Measurements from ENCODE around the gene EEF1G.
"Not testable (repeated sequence)": the region's sequence is repeated elsewhere in the genome, so short reads cannot be mapped to it uniquely, and the experiment has no call there.

The EEF1G gene

GRCh38 chr11:62580959-62581715, 7.4 kb upstream of the EEF1G start:
- no peak for DNase-seq

DNA sequence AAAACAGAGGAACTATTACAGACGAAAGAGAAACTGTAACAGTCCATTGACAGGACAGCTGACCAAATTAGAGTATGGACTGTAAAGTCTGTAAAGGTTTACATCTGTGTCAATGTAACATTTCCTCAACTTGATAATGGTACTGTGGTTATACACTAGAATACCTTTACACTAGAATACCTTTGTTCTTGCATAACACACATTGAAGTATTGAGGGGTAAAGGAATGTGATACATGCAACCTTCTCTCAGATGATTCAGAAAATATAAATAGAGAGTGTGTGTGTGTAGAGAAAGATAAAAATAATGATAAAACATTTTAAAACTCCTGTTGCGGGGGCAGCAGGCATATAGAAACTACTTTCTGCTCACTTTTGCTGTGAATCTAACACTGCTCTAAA, 5.6 kb upstream of the EEF1G start:
- no peak for DNase-seq

- no peak for DNase-seq
Observed at GRCh38 chr11:62578541-62578940, 4.8 kb upstream of the EEF1G start.

DNA sequence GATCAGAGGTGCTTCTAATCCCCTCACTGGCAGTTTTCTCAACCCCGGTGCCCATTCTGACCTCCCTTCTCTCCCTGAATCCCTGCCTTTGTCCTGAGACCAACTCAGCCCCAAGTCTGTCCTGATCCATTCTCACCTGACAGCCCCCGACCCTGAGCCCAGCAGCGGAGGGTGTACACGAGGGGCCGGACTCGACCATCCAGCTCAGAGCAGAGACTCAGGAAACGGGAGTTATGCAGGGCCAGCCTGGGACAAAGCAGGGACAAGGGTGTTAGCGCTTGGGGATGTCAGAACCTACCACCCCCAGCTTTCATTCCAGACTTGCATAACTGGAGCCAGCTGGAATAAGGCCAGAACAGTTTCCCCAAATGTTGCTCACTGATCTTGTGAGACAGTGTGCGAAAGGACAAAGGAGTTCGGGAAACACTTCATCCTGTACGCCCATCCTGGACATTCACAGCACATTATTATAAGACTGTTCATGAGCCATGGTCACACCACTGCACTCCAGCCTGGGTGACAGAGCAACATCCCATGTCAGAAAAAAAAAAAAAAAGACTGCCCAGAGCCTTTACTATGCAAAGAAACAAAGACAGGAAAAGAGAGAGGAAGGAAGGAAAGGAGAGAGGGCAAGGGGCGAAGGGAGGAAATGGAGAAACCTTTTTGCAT, 3.5 kb upstream of the EEF1G start:
- no peak for DNase-seq

- DNase-seq, result no peak
Observed at GRCh38 chr11:62575837-62576236, 2.1 kb upstream of the EEF1G start.

DNA sequence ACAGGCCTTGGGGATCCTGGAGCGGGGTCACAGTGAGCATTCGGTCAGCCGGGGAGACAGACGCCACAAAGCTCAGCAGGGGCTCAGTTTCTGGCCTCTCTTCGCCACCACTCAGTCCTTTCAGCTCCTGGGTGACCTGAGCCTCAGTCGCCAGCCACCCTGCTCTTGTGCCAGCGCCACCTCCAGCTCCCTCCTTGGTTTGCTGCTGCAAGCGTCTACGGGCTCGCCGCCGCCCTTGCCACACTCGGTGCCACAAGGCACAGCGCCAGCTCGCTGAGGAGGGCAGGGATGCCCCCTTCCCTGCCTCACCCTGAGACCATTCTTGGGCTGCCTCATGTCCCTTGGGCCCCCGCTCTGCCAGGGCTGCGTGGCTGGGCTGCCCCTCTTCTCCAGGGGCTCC, 1.5 kb upstream of the EEF1G start:
- peak in 1 of 56 donors; percentile 8 for DNase-seq

- DNase-seq, result peak in 40 of 56 donors; percentile 7 to 84 (median 54)
Observed at GRCh38 chr11:62574363-62575071, 826 bp upstream of the EEF1G start.

GRCh38 chr11:62573006-62573591, 592 bp downstream of the EEF1G start:
- DNase-seq, result peak in 16 of 56 donors; percentile 20 to 62 (median 46)

DNA sequence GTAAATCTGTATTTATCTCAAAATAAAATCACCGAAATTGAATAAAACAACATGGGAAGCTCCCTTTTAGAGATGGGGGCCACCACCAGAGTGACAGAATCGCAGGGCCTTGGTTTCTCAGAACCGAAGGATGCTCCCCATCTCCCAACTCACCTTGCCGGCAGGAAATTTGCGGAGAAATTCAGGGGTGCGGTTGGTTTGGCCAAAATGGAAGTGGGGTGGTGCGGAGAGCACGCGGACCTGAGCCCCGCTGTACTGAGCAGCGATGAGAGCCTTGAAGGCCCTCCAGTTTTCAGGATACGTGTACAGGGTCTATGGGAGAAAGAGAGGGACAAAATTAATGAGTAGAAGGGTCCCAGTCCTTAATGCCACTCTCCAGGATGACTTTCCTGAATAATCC, 1.3 kb downstream of the EEF1G start:
- no peak for DNase-seq

DNA sequence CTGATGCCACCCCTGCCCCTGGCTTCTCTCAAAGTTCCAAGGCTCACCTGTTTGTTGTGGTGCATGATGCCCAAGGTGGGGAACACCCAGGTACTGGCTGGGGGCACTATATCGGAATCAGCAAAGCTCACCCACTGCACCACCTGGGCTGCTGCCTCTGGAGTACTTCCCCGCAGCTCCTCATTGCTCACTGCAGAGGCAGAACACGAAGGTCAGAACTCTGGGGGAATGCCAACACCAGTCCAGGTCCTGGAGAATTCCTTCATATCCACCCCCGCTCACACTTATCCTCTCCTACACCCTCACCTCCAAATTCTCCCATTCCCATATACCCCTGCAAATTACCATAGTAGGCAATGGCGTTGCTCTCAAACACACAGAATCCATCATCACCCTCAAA, 2.2 kb downstream of the EEF1G start:
- not testable (repeated sequence) for DNase-seq

DNA sequence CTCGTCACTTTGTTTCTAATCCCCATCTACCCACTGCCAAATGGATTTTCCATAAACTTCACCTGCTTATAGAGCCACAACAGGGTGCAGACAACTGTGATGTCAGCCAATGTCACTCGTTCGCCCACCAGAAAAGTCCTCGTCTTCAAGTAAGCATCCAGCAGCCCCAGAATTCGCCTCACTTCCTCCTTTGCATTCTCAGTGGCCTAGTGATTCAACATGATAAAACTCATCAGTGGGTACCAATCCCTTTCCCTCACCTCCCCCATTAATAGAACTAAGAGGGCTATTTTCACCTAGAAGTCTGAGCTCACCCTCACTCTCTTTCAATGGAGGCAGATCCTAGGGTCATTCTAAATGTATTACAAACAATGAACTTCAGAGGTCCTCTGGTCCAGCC, 2.8 kb downstream of the EEF1G start:
- DNase-seq, result not testable (repeated sequence)

DNA sequence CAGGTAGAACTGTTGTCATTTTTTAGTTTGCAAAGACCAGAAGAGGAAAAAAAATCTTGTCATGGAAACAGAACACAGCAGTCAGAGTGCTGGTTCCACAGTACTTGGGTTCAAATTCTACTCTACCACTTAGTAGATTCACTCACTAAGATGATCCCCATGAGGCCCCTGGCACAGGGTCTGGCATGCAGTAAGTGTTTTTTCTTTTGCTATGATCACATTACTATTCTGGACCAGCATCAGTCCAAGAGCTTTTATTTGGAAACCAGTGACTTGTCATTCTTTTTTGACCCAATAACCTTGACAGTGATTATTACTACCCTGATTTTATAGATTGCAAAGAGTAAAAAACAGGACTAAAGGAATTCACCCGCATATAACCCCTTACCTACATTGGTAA, 4.1 kb downstream of the EEF1G start:
- no peak for DNase-seq

- DNase-seq, result no peak
Observed at GRCh38 chr11:62567018-62567633, 6.6 kb downstream of the EEF1G start.

GRCh38 chr11:62566247-62566646, 7.4 kb downstream of the EEF1G start:
- DNase-seq, result no peak

- no peak for DNase-seq
Observed at GRCh38 chr11:62565100-62565802, 8.4 kb downstream of the EEF1G start.

GRCh38 chr11:62561677-62562230, 11.9 kb downstream of the EEF1G start:
- not testable (repeated sequence) for DNase-seq

DNA sequence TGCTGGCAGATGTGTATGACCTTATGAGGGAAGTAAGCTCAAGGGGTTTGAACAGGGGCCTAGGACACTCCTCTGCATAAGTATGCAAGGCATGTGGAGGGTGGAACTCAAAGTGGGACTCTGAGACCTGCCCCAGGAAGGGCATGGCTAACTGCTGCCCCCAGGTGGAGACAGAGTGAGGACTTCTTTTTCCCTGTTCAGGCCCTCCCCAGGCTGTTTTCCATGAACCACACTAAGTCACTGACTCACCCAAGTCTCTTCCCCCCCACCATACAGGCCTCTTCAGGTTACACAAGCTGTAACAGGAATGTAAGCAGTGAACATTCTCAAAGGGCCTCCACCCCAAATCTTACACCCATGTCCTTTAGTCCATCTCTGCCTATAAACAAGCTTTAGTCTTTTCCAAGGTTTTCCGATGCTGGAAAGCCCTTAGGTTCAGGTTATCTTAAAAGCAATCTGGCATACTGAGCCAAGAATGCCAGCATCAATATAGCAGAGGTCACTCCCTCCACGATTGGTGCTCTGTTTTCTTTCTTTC, 13.1 kb downstream of the EEF1G start:
- DNase-seq, result peak in 26 of 56 donors; percentile 16 to 78 (median 40)

DNA sequence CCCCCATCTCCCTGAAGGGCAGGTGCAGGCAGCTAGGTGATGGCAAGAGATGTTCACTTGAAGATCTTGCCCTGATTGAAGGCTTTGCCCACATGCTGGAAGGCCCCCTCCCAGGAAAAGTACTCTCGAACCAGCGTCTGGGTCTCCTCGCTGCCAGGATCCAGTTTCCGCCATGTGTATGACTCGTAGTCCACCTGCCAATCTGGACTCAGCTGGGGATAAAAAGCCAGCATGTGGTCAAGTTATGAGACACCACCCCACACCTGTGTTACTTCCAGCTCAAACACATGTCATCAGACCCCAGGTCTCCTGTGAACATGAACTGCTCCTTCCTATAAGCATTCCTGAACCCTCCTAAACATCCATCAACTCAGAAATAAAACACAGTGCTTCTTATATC, 14.1 kb downstream of the EEF1G start:
- DNase-seq, result not testable (repeated sequence)

DNA sequence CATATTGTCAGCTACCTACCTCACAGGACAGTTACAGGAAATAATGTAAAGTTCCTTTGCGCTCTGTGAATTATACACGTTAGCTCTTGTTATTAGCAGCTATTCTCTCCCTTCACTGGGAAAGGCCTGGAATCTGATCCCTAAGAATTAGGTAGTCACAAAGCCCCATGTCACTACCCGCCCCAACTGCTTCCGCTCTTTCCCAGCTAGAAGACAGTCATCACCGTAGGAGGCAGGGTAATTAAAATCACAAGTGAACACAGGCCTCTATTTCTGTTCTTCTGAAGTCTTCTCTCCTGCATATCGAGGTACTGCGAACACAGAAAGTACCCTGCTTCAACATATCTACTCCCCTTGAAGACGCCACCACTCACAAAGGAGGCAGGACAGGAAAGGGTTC, 14.5 kb downstream of the EEF1G start:
- peak in 20 of 56 donors; percentile 17 to 75 (median 35) for DNase-seq

- no peak for DNase-seq
Observed at GRCh38 chr11:62558669-62559068, 15.0 kb downstream of the EEF1G start.
